ENCODE results near the gene ANKIB1.
A peak's percentile ranks its signal among the peaks of the same experiment; 100 is the strongest.

DNA sequence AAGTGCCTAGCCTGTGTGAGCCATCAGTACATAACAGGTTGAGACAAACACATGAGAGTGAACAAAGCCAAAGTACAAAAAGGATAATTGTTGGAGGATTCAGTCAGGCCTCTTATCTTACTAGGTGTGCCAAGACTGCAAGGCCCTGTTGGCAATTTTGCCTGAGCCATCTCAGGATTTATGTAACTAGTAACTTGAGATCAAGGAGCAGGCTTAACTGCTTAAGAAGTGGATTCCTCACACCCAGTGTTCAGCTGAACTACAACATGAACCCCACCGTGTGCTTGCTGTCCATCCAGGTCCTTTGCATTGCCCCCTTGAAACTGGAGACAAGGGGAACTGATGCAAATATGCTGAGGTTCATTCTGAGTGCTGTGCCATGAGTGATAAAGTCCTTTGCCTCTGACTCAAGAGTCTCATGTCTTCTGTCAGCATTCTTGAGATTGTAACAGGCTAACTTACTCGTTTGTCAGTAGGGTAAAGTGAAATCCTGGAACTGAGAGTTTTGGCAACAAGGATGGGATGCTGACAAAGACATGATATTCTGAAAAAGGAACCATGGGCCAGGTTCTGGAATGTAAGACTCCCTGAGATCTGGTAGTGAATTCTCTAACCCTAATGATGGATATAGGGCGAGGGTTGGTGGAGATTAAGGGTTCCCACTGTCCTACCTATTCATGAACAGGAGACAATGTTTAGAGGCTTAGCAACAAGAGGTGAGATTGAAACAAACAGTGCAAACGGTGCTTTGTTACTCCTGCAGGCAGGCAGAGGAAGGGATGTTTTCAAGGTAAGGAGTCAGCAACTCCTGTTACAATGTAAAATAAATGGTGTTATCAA lies 157.4 kb downstream of the ANKIB1 start:
- TF ChIP-seq EZH2phosphoT487 (IDR thresholded peaks at IDR 0.05; ENCODE audit: borderline replicate concordance, low read depth) (no peak), JUND (IDR thresholded peaks at IDR 0.05) (0 out of 2 replicates have a peak, but pooled peaks have one; percentile 3), RFX5 (IDR thresholded peaks at IDR 0.05; ENCODE audit: low read length) (no peak)
